PC-9 (cell line): ENCODE results near the gene SPRYD3. TPM values are rescaled to one million over a fixed set of nuclear protein-coding genes. Genes with fewer than 3 reads are reported as not detected.

ENCODE experiments used
- BruUV-seq: library from RNA; stranded (reverse); fragments of 400-500 nt; replicated peaks from 2 replicates; lab custom pipeline; 2021; lab: Mats Ljungman, UMichigan
- CTCF ChIA-PET: fragments of 300-600 bp; sonication (Branson Sonifier 250); formaldehyde crosslinking; loops from one replicate; lab custom pipeline; 2022; ENCODE audit warnings: antibody characterized with exemption; lab: Charles Lee
- POLR2A ChIA-PET: fragments of 300-600 bp; sonication (Branson Sonifier 250); formaldehyde crosslinking; loops from one replicate; lab custom pipeline; 2022; ENCODE audit warnings: antibody characterized with exemption; ENCODE audit not compliant: unreplicated experiment; lab: Charles Lee
- DNase-seq, 2 experiments: peaks; one replicate each; pipeline versions ENCODE4 v3.0.0 to v3.0.0-alpha.2; 2015 to 2022; ENCODE audit warnings: mixed read lengths in 1 of 2
- H2AFZ ChIP-seq: fragments of 200-600 bp; sonication (generic); 2 replicates; pipeline ENCODE4 v1.8.1; 2017; ENCODE audit warnings: antibody characterized with exemption
- H3F3A ChIP-seq: fragments of 200-600 bp; sonication (generic); 2 replicates; pipeline ENCODE4 v1.8.1; 2017; ENCODE audit warnings: antibody characterized with exemption, mild to moderate bottlenecking, low read depth; ENCODE audit not compliant: insufficient read depth
- H3K27ac ChIP-seq: fragments of 200-600 bp; sonication (generic); 2 replicates; pipeline ENCODE4 v1.6.1; 2016; ENCODE audit warnings: mixed run types
- H3K27me3 ChIP-seq: fragments of 200-600 bp; sonication (generic); 2 replicates; pipeline ENCODE4 v1.6.1; 2016; ENCODE audit warnings: low read depth, mixed run types; ENCODE audit not compliant: insufficient read depth
- H3K36me3 ChIP-seq: fragments of 200-600 bp; sonication (generic); 2 replicates; pipeline ENCODE4 v1.6.1; 2016; ENCODE audit warnings: low read depth, mixed run types
- H3K4me1 ChIP-seq: fragments of 200-600 bp; sonication (generic); replicated peaks from 2 replicates; pipeline ENCODE4 v1.6.1; 2016; ENCODE audit warnings: mixed run types; ENCODE audit not compliant: insufficient read depth
- H3K4me2 ChIP-seq: fragments of 200-600 bp; sonication (generic); 2 replicates; pipeline ENCODE4 v1.6.1; 2017; ENCODE audit warnings: mixed run types
- H3K4me3 ChIP-seq: fragments of 200-600 bp; sonication (generic); 2 replicates; pipeline ENCODE4 v1.6.1; 2016; ENCODE audit warnings: mixed run types
- H3K79me2 ChIP-seq: fragments of 200-600 bp; sonication (generic); 2 replicates; pipeline ENCODE4 v1.6.1; 2017; ENCODE audit warnings: low read depth, mixed run types
- H3K9me2 ChIP-seq: fragments of 200-600 bp; sonication (generic); 2 replicates; pipeline ENCODE4 v1.8.1; 2017; ENCODE audit warnings: mild to moderate bottlenecking; ENCODE audit not compliant: insufficient read depth
- H3K9me3 ChIP-seq: fragments of 200-600 bp; sonication (generic); 2 replicates; pipeline ENCODE4 v1.8.1; 2016; ENCODE audit warnings: low read depth; ENCODE audit not compliant: insufficient read depth
- H4K20me1 ChIP-seq: fragments of 200-600 bp; sonication (generic); 2 replicates; pipeline ENCODE4 v1.8.1; 2017; ENCODE audit not compliant: insufficient read depth
- EZH2 ChIP-seq: fragments of 200-600 bp; sonication (generic); IDR thresholded peaks from 2 replicates; pipeline ENCODE4 v1.8.0; 2017; ENCODE audit warnings: antibody characterized with exemption, low read depth
- intact Hi-C: fragments of 100-400 bp; cut with micrococcal nuclease; formaldehyde crosslinking; loops from one replicate; pipeline ENCODE4 v1.10.0; 2022; ENCODE audit not compliant: unreplicated experiment
- total RNA-seq: library from RNA; stranded (reverse); gene quantifications from 2 replicates; pipeline ENCODE4 v1.2.3, GENCODE V29; 2021
- TF ChIP-seq, protein P1 (sequence below): fragments of 200-600 bp; sonication (generic); conservative IDR thresholded peaks from 2 replicates; pipeline ENCODE4 v1.6.1; 2017; ENCODE audit warnings: mixed run types, antibody characterized with exemption, mild to moderate bottlenecking, moderate library complexity

SPRYD3 gene
- total RNA-seq, 1 experiment from 2014 or later = 17.2 TPM

GRCh38 chr12:53090554-53090953, 11.4 kb upstream of the SPRYD3 start:
- Histone ChIP-seq H2AFZ (no peak overlapping the region), H3K4me1 (no peaks in the 10 kb centered on the region), H3K36me3 (no peaks in the 10 kb centered on the region), H3K9me3 (no peaks in the 10 kb centered on the region), H3K4me3 (no peak overlapping the region), H3K79me2 (no peaks in the 10 kb centered on the region), H3K9me2 (no peaks in the 10 kb centered on the region), H3F3A (no peaks in the 10 kb centered on the region), H4K20me1 (no peaks in the 10 kb centered on the region), H3K4me2 (no peak overlapping the region), H3K27ac (no peak overlapping the region), H3K27me3 (no peaks in the 10 kb centered on the region)
- no peak for DNase-seq
- POLR2A ChIA-PET = no interaction called here
- intact Hi-C loops = no loop called here
- no TSS peak for BruUV-seq
- no peak for TF ChIP-seq EZH2
- TF ChIP-seq, protein P1, sequence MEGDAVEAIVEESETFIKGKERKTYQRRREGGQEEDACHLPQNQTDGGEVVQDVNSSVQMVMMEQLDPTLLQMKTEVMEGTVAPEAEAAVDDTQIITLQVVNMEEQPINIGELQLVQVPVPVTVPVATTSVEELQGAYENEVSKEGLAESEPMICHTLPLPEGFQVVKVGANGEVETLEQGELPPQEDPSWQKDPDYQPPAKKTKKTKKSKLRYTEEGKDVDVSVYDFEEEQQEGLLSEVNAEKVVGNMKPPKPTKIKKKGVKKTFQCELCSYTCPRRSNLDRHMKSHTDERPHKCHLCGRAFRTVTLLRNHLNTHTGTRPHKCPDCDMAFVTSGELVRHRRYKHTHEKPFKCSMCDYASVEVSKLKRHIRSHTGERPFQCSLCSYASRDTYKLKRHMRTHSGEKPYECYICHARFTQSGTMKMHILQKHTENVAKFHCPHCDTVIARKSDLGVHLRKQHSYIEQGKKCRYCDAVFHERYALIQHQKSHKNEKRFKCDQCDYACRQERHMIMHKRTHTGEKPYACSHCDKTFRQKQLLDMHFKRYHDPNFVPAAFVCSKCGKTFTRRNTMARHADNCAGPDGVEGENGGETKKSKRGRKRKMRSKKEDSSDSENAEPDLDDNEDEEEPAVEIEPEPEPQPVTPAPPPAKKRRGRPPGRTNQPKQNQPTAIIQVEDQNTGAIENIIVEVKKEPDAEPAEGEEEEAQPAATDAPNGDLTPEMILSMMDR = no peak
- CTCF ChIA-PET = no interaction called here

DNA sequence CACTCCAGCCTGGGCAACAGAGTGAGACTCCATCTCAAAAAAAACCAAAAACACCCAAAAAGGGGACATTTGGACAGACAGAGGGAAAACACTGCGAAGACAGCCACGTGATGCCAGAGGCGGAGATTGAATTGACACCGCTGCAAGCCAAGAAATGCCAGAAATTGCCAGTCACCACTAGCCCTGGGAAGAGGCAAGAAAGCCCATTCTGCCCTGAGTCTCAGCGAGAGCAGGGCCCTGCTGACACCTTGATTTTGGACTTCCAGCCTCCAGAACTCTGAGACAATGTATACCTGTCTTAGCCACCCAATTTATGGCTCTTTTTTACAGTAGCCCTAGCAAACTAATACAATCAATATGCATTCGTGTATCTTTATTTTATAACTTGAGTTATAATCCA, 10.9 kb upstream of the SPRYD3 start:
- ChIA-PET CTCF (no interaction called here), POLR2A (no interaction called here)
- H3K36me3 ChIP-seq = no peaks in the 10 kb centered on the region
- H3F3A ChIP-seq = no peaks in the 10 kb centered on the region
- no peak overlapping the region for H3K4me2 ChIP-seq
- H2AFZ ChIP-seq = no peak overlapping the region
- DNase-seq = no peak
- no peaks in the 10 kb centered on the region for H3K4me1 ChIP-seq
- H3K27me3 ChIP-seq = no peaks in the 10 kb centered on the region
- no peaks in the 10 kb centered on the region for H4K20me1 ChIP-seq
- TF ChIP-seq, protein P1 = no peak
- TF ChIP-seq EZH2 = no peak
- intact Hi-C loops = no loop called here
- no peak overlapping the region for H3K27ac ChIP-seq
- no peaks in the 10 kb centered on the region for H3K79me2 ChIP-seq
- BruUV-seq = no TSS peak
- H3K9me3 ChIP-seq = no peaks in the 10 kb centered on the region
- no peaks in the 10 kb centered on the region for H3K9me2 ChIP-seq
- H3K4me3 ChIP-seq = no peak overlapping the region

DNA sequence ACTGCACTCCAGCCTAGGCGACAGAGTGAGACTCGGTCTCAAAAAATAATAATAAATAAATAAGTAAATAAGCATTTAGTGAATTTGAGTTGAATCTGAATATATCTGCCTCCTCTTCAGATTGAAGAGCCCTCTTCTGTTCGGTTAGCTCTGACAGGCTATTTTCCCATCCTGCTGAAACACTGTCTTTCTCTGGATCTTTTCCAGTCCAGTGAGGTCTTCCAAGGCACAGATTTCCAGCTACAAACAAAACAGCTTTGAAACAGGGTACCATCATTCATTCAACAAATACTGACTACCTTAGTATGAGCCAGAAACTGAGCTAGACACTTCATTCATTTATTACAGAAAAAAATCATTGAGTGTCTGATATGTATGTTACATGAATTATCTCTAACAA, 7.2 kb upstream of the SPRYD3 start:
- BruUV-seq = no TSS peak
- POLR2A ChIA-PET = interaction anchor here (0.6 kb wide), 1 partner anchor 94 kb away, joined by 4 read pairs; the partner anchor contains the start of gene ZNF740
- CTCF ChIA-PET = no interaction called here
- H3K27ac ChIP-seq = no peak overlapping the region
- no peak for TF ChIP-seq EZH2
- TF ChIP-seq, protein P1 = no peak
- no peaks in the 10 kb centered on the region for H3K79me2 ChIP-seq
- no peaks in the 10 kb centered on the region for H3K9me2 ChIP-seq
- no peak overlapping the region for H2AFZ ChIP-seq
- no peaks in the 10 kb centered on the region for H3K9me3 ChIP-seq
- H3K4me3 ChIP-seq = no peak overlapping the region
- H4K20me1 ChIP-seq = no peaks in the 10 kb centered on the region
- no peaks in the 10 kb centered on the region for H3K36me3 ChIP-seq
- no peak for DNase-seq
- no peak overlapping the region for H3K4me2 ChIP-seq
- H3K4me1 ChIP-seq = no peaks in the 10 kb centered on the region
- intact Hi-C loops = no loop called here
- H3F3A ChIP-seq = no peaks in the 10 kb centered on the region
- H3K27me3 ChIP-seq = no peaks in the 10 kb centered on the region
